CD4-positive, alpha-beta T cell treated with Interleukin-10 for 1 hour (primary cell): ENCODE measurements around the gene RNU5D-1.

Experiments
- DNase-seq: peaks from one replicate; pipeline ENCODE4 v3.0.0-alpha.2; 2020

Gene RNU5D-1

DNA sequence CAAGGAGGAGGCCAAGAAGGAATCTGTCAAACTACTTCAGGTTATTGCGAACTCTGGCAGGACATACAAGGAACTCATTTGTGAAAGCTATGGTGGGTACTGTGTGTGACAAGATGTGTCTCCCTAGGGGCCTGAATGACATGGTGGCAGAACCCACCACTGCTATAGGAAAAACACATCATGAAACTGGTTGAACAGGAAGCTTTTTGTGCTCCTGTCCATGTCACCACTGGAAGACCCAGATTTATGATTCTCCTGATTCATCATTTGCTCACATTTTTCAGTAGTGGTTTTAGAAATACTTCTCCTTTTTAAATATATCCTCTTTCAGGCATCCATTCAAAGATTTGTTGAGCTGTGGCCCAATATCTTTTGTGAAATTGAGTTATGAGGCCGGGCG is 32.8 kb downstream of the RNU5D-1 start:
- DNase-seq: no peak

DNA sequence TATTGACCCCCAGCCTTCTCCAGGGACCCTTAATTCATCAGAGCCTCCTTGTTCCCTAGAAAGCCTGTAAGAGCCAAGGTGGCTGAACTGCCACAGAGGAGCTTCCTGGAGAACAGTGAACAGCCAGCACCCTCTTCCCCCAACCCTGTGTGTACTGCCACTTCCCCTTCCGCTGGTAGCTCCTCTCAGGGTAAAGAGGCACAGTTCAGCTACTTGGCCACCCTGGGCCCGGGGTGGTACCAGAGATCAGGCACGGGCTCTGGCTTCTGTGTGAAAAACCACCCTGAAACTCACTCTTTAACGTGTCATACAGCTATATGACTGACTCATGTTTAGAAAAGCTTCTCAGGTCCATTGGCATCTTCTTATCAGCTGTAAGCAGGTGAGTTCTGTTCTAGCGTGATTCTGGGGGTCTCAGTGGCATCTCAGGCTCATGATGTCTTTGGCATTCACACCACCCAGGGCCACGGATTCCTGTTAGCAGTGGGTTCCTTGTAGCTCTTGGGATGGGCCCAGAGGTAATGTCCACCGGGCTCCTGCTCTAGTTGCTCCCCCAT is 34.1 kb downstream of the RNU5D-1 start:
- peak; percentile 42 for DNase-seq

DNA sequence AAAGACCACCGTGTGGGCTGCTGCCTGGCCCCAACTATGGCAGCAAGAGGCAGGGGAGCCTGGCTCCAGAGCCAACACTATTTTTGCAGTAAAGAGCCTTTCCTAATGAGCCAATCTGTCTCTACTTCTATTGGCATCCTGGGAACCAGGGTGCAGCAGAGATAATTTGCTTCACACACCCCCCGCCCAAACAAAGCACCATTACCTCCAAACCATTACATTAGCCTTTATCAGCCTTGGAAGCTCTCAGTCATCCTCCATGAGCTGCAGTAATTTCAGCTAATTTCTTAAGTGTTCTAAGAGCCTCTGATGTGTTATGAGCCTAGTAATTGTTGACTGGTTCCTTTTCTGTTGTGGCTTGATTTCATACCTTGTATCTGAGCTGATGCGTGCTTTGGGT is 34.9 kb downstream of the RNU5D-1 start:
- DNase-seq: no peak

DNA sequence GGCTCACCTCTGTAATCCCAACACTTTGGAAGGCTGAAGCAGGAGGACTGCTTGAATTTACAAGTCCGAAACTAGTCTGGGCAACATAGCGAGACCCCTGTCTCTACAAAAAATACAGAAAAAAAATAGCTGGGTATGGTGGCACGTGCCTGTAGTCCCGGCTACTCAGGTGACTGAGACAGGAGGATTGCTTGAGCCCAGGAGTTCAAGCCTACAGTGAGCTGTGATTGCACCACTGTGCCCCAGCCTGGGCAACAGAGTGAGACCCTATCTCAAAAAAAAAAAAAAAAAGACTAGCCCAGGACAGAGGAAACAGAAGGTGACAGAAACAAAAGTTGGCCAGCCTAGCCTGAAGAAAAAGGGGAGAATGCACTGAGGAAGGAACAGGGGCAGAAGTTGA is 35.3 kb downstream of the RNU5D-1 start:
- no peak for DNase-seq

DNA sequence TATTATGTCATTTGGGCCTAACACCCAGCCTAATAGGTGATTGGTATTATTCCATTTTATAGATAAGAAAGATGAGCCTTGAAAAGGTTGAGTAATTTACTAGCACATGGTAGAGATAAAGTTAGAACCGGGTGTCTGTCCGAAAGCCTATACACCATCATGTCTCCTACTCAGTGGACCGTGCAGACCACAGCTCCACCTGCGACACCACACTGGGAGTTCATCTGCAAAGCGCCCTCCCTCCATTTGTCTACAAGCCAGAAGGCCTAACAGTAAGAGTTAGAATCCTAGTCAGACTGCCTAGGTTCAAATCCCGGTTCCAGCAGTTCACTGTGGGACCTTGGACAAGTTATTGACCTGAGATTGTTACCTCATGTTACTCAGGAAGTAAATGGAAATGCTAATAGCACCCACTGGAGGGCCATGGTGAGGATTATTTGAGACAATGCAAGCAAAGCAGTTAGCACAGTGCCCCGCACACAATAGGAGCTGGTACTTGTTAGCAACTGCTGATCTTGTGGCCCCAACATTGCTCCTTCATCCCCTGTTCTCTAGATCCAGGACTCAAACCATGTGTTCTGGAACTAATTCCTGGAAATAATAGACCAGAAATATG is 36.0 kb downstream of the RNU5D-1 start:
- DNase-seq: no peak

DNA sequence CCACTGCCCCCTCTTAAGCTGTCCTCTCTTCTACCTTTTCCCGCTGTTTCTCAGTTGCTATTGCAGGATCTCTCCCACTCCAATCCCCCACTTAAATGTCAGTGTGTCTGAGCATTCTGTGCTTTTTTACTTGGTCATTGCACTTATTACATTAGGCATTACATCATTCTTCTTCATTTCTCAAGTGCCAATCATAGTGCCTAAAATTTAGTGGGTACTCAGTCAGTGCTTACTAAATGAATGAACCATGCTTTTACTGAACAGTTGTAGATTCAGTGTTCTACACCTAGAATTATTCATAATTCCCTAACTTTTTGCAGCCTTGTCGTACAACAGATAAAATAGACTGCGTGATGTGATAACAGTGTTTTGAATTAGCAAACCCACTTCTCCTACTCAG is 37.1 kb downstream of the RNU5D-1 start:
- no peak for DNase-seq

DNA sequence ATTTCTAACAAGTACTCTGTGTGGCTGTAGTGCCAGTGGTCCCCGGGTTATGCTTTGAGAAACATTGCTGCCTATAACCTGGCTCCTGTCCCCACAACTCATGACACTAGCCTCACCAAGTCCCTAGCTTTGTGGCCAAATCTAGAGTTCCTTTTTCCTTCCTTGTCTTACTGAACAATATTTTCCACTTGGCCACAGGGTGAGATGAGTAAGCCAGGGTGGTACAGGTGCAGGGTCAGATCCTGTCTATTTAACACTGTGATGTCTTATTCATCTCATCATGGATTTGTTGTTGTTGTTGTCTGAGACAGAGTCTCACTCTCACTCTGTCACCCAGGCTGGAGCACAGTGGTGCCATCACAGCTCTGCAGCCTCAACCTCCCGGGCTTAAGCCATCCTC is 37.8 kb downstream of the RNU5D-1 start:
- no peak for DNase-seq

DNA sequence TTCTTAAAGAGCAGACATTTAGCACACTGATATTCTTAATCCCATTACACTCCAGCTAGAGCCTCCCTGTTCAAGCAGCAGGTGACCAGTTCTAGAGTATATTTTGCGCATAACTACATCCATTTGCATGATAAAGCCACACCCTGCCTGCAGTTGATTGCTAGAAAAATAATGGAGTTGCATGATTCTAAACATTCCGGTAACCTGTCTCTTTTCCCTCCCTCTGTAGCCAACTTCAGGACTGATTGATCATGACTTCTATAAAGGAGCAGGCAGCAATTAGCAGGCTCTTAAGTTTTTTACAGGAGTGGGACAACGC is 41.6 kb downstream of the RNU5D-1 start:
- no peak for DNase-seq

DNA sequence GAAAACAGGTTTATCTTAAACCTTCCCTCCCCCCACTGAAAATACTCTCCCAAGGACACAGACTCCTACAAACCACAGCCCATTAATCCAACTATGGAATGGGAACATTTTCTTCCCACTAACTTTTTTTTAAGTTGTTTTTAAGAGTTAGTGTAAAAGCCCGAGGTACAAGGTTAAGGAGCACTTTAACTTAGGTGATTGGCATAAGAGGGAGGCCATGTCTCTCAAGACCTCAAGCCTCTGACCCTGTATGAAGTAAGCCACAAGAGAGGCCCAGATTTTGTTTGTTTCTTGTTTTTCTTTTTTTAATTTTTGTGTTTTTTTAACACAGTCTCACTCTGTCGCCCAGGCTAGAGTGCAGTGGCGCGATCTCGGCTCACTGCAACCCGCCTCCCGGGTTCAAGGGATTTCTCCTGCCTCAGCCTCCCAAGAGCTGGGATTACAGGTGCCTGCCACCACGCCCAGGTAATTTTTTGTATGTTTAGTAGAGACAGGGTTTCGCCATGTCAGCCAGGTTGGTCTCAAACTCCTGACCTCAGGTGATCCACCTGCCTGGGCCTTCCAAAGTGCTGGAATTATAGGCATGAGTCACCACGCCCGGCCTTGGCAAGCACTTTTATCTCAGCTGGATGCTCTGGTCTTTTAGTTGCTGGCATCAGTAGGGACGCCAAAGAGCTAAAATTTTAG is 42.1 kb downstream of the RNU5D-1 start:
- no peak for DNase-seq

DNA sequence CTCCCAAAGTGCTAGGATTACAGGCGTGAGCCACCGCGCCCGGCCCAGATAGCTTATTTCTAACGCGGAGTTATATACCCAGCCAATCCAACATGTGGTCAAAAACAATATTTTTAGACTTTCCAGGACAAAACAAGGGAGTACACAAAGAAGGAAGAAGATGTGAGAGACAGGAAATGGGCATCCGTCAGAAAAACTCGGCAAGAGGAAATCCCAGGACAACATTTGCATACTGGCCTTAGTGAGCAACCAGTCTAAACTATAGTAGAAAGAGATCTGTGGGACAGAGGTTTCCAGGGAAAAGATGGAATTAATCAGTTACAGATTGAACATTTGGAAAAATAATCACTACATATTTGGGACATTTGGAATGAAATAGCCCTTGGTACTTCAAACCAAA is 45.1 kb downstream of the RNU5D-1 start:
- no peak for DNase-seq

DNA sequence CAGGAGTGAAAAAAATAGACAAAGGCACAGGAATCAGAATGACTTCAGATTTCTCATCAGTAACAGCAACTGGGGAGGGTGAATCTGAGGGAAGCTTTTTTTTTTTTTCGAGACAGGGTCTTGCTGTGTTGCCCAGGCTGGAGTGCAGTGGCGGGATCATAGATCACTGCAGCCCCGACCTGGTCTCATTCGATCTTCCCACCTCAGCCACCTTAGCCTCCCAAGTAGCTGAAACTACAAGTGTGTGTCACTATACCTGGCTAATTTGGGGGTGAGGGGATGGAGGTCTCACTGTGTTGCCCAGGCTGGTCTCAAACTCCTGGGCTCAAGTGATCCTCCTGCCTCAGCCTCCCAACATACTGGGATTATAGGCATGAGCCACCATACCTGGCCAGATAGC is 45.8 kb downstream of the RNU5D-1 start:
- no peak for DNase-seq

DNA sequence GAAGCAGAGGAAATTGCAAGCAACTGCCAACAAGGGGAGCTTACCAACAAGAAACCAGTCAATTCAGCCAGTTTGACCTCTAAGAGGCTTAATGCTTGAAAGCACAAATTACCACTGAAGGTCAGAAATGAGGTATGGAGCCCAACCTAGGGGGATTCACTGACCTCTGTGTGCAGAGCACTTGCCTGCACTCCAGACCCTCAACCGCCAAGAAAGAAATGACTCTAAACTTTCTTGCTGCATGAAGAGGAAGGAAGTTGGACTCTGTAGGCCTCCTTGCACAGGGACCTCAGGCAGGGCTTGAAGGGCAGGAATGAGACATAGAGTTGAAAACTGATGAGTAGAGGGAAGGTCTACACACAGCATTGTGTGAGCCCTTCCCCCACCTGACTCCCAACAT is 46.4 kb downstream of the RNU5D-1 start:
- DNase-seq: no peak

DNA sequence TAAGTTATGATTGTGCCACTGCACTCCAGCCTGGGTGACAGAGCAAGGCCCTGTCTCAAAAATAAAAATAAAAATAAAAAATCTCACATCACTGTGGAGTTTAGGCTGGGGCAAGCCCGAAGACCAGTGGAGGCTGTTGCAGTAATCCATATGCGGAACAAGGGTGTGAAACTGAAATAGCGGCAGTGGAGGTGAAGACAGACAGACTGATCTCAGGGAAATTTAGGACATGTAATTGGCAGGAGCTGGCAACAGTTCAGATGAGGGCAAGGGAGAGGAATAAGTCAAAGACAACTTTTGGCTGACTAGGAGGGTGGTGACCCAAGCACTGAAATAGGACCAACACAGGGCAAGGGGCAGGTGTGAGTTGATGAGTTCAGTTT is 48.1 kb downstream of the RNU5D-1 start:
- no peak for DNase-seq

DNA sequence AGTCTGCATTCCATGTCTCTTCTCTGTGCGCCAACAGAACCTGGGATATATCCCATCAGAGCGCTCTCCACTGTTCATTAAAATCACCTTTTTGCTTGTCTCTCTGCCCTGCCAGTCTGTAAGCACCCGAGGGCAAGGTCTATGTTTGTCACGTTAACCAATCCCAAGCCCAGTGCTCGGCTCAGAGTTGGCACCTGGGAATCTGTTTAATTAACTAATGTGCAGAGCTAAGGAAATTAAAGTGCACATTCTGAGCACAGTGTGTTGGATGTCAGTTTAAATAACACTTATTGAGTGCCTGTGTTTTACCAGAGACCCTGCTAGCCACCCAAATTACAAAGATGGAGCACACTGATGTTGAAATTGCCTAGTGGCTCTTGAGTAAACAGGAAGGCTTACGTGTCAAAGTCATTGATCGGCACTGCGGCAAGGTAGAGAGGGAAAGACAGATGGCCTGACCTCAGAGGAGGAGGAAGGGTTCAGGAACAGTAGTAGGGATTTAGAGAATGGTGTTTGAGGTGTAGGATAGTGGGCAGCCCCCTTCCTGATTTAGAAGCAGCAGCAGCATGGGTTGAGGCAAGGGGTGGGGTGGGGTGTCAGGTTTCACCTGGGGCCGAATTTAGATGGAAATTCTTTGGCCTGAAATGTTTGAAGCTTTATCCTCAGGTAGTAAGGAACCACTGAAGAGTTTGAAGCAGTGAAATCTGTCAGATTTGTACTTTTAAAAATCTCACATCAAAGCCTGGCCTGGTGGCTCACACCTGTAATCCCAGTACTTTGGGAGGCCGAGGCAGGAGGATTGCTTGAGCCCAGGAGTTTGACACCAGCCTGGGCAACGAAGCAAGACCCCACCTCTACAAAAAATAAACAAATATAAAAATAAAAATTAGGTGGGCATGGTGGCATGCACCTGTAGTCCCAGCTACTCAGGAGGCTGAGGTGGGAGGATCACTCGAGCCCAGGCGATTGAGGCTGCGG is 48.8 kb downstream of the RNU5D-1 start:
- no peak for DNase-seq
